Fibroblast of the aortic adventitia (primary cell): Measurements from ENCODE around the gene RHCG. TPM values are rescaled to one million over a fixed set of nuclear protein-coding genes. Genes with fewer than 3 reads are reported as not detected.
"Not testable (repeated sequence)": the region's sequence is repeated elsewhere in the genome, so short reads cannot be mapped to it uniquely, and the experiment has no call there.

Experiments used
- DNase-seq: peaks from one replicate; pipeline ENCODE4 v3.0.0-alpha.2; 2010; ENCODE audit warnings: low read depth
- H3K4me3 ChIP-seq: 2 replicates; pipeline ENCODE4 v1.5.1; 2011; ENCODE audit warnings: low read depth, mild to moderate bottlenecking, control low read depth, low read length, moderate library complexity
- CTCF ChIP-seq: IDR thresholded peaks from 2 replicates; pipeline ENCODE4 v1.5.1; 2011; ENCODE audit warnings: mild to moderate bottlenecking, low read length, control low read depth, inconsistent platforms; ENCODE audit not compliant: insufficient read depth
- total RNA-seq: library from RNA; depleted of rRNA; stranded (reverse); fragments of >200 nt; gene quantifications from 2 replicates; pipeline ENCODE4 v1.2.3, GENCODE V29; 2012; ENCODE audit warnings: low replicate concordance

Gene RHCG
- total RNA-seq, 1 donor, result not detected

GRCh38 chr15:89472785-89473256, 23.6 kb downstream of the RHCG start:
- DNase-seq, result peak; percentile 52
- TF ChIP-seq CTCF, result peak; percentile 78
- no peak overlapping the region for H3K4me3 ChIP-seq

- no peak for TF ChIP-seq CTCF
- no peak for DNase-seq
- no peak overlapping the region for H3K4me3 ChIP-seq
Observed at GRCh38 chr15:89469426-89470096, 26.8 kb downstream of the RHCG start.

GRCh38 chr15:89468813-89469212, 27.6 kb downstream of the RHCG start:
- peak; percentile 4 for DNase-seq
- not testable (repeated sequence) for H3K4me3 ChIP-seq

GRCh38 chr15:89463113-89463512, 33.3 kb downstream of the RHCG start:
- no peak for DNase-seq
- no peak overlapping the region for H3K4me3 ChIP-seq
- no peak for TF ChIP-seq CTCF

GRCh38 chr15:89462198-89462912, 34.0 kb downstream of the RHCG start:
- DNase-seq, result peak; percentile 40
- H3K4me3 ChIP-seq, result no peak overlapping the region
- TF ChIP-seq CTCF, result no peak

- no peak for DNase-seq
- TF ChIP-seq CTCF, result no peak
- H3K4me3 ChIP-seq, result no peak overlapping the region
Observed at GRCh38 chr15:89461386-89461785, 35.0 kb downstream of the RHCG start.

GRCh38 chr15:89460048-89460447, 36.3 kb downstream of the RHCG start:
- no peak for DNase-seq
- H3K4me3 ChIP-seq, result no peak overlapping the region
- TF ChIP-seq CTCF, result no peak
